MM.1S (cell line): ENCODE measurements around the gene PDE6B.

Experiments
- DNase-seq: peaks from one replicate; pipeline ENCODE4 v3.0.0-alpha.2; 2015
- H2AFZ ChIP-seq: fragments of 300-600 bp; sonication (generic); 2 replicates; pipeline ENCODE4 v1.6.0; 2016; ENCODE audit warnings: antibody characterized with exemption, low read length
- H3F3A ChIP-seq: fragments of 300-600 bp; sonication (generic); 2 replicates; pipeline ENCODE4 v1.6.1; 2016; ENCODE audit warnings: mild to moderate bottlenecking, antibody characterized with exemption, low read length, moderate library complexity, mixed read lengths; ENCODE audit not compliant: insufficient read depth
- H3K27ac ChIP-seq: fragments of 300-600 bp; sonication (generic); 2 replicates; pipeline ENCODE4 v1.5.1; 2016; ENCODE audit warnings: mild to moderate bottlenecking, low read length
- H3K27me3 ChIP-seq: fragments of 300-600 bp; sonication (generic); replicated peaks from 2 replicates; pipeline ENCODE4 v1.6.0; 2016; ENCODE audit warnings: low read length; ENCODE audit not compliant: insufficient read depth
- H3K36me3 ChIP-seq: fragments of 300-600 bp; sonication (generic); replicated peaks from 2 replicates; pipeline ENCODE4 v1.6.1; 2016; ENCODE audit warnings: mild to moderate bottlenecking, low read length, mixed read lengths; ENCODE audit not compliant: insufficient read depth
- H3K4me1 ChIP-seq: fragments of 300-600 bp; sonication (generic); 2 replicates; pipeline ENCODE4 v1.6.1; 2016; ENCODE audit warnings: low read length, mixed read lengths
- H3K4me2 ChIP-seq: fragments of 300-600 bp; sonication (generic); 2 replicates; pipeline ENCODE4 v1.6.0; 2016; ENCODE audit warnings: low read depth, low read length
- H3K4me3 ChIP-seq: fragments of 300-600 bp; sonication (generic); 2 replicates; pipeline ENCODE4 v1.5.1; 2016; ENCODE audit warnings: low read length, mixed read lengths
- H3K79me2 ChIP-seq: fragments of 300-600 bp; sonication (generic); 2 replicates; pipeline ENCODE4 v1.6.1; 2016; ENCODE audit warnings: mixed run types, low read length, mixed read lengths
- H3K9ac ChIP-seq: fragments of 300-600 bp; sonication (generic); 2 replicates; pipeline ENCODE4 v1.6.1; 2016; ENCODE audit warnings: low read length, mixed read lengths
- H3K9me2 ChIP-seq: fragments of 300-600 bp; sonication (generic); replicated peaks from 2 replicates; pipeline ENCODE4 v1.6.1; 2016; ENCODE audit warnings: mild to moderate bottlenecking, low read length, mixed read lengths; ENCODE audit not compliant: insufficient read depth
- H3K9me3 ChIP-seq: fragments of 300-600 bp; sonication (generic); replicated peaks from 2 replicates; pipeline ENCODE4 v1.6.1; 2016; ENCODE audit warnings: mild to moderate bottlenecking, low read length, mixed read lengths; ENCODE audit not compliant: insufficient read depth
- H4K20me1 ChIP-seq: fragments of 300-600 bp; sonication (generic); 2 replicates; pipeline ENCODE4 v1.6.1; 2016; ENCODE audit warnings: mild to moderate bottlenecking, low read length, moderate library complexity, mixed read lengths; ENCODE audit not compliant: insufficient read depth
- EZH2 ChIP-seq: fragments of 300-600 bp; sonication (generic); optimal IDR thresholded peaks from 2 replicates; pipeline ENCODE3; 2017; ENCODE audit warnings: low read depth, mild to moderate bottlenecking, antibody characterized with exemption, low read length, mixed read lengths
- EZH2phosphoT487 ChIP-seq: fragments of 300-600 bp; sonication (generic); IDR thresholded peaks from 2 replicates; pipeline ENCODE4 v1.6.1; 2018; ENCODE audit warnings: antibody characterized with exemption, low read length
- TF ChIP-seq, protein P1 (sequence below): fragments of 300-600 bp; sonication (generic); IDR thresholded peaks from 2 replicates; pipeline ENCODE4 v1.5.1; 2016; ENCODE audit warnings: antibody characterized with exemption, low read length, mixed read lengths

Gene PDE6B

DNA sequence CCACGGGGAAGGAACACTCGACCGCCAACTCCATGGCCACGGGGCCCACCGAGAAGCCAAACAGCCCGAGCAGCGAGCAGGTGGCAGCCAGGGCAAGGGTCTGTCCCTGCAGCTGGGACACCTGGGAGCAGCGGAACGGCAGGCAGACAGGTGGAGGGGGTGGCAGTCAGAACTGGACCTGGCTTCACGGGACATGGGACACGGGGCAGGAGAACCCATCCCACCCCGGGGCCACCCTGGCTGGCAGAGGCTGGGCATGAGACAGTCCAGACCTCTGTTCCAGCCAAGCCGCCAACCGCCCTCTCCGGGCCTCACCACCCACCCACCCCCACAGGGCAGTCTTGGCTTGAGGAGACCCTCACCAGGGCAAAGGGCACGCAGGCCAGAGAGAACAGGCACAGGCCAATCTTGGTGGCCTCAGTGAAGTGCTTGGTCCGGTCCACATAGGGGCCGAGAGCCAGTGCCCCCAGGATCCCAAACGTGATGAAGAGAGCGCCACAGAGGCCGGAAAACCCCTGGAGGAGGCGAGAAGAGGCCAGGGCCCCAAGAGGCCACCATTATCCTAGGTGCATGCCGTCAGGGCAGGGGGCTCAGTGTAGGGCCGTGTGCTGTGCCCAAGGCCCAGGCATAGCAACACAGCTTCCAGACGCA, 58.0 kb downstream of the PDE6B start:
- H3K9me2 ChIP-seq = no peaks in the 10 kb centered on the region
- H3K4me1 ChIP-seq = no peaks in the 10 kb centered on the region
- TF ChIP-seq EZH2phosphoT487 (no peak), EZH2 (no peak)
- TF ChIP-seq, protein P1, sequence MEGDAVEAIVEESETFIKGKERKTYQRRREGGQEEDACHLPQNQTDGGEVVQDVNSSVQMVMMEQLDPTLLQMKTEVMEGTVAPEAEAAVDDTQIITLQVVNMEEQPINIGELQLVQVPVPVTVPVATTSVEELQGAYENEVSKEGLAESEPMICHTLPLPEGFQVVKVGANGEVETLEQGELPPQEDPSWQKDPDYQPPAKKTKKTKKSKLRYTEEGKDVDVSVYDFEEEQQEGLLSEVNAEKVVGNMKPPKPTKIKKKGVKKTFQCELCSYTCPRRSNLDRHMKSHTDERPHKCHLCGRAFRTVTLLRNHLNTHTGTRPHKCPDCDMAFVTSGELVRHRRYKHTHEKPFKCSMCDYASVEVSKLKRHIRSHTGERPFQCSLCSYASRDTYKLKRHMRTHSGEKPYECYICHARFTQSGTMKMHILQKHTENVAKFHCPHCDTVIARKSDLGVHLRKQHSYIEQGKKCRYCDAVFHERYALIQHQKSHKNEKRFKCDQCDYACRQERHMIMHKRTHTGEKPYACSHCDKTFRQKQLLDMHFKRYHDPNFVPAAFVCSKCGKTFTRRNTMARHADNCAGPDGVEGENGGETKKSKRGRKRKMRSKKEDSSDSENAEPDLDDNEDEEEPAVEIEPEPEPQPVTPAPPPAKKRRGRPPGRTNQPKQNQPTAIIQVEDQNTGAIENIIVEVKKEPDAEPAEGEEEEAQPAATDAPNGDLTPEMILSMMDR = no peak
- H2AFZ ChIP-seq = no peak overlapping the region
- no peak for DNase-seq
- H3K9me3 ChIP-seq = no peaks in the 10 kb centered on the region
- H3K4me2 ChIP-seq = no peak overlapping the region
- no peaks in the 10 kb centered on the region for H3F3A ChIP-seq
- no peaks in the 10 kb centered on the region for H3K36me3 ChIP-seq
- H3K27ac ChIP-seq = no peak overlapping the region
- no peaks in the 10 kb centered on the region for H3K27me3 ChIP-seq
- no peaks in the 10 kb centered on the region for H4K20me1 ChIP-seq
- no peak overlapping the region for H3K9ac ChIP-seq
- no peaks in the 10 kb centered on the region for H3K79me2 ChIP-seq
- H3K4me3 ChIP-seq = no peak overlapping the region

DNA sequence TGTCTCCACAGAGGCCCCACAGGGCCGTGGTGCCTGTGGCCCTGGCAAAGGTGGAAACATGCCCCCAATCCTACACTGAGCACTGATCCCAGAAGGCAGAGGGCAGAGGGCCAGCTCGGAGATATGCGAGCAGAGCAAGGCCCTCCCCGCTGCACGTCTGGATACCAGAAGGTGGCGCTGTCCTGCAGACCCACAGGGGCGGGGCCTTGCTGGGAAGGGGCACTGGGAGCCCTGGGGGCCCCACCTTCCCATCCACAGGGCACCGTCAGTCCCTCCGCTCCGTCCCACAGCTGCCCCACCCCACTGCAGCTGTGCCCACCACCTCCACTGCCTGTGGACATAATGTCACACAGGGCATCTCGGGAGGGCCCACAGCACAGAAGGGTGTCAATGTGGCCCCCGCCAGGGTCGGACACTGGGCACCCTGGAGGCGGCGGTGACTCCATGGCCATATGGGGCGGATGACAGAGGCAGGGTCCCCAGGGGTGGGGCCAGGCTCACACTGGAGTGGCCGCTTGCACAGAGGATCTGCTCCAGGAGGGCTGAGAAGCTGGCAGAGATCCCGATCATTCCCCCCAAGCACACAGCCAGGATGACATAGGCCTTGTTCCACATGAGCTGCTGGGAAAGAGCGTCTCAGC, 58.7 kb downstream of the PDE6B start:
- no peaks in the 10 kb centered on the region for H3K27me3 ChIP-seq
- H2AFZ ChIP-seq = no peak overlapping the region
- H4K20me1 ChIP-seq = no peaks in the 10 kb centered on the region
- no peaks in the 10 kb centered on the region for H3K9me3 ChIP-seq
- no peaks in the 10 kb centered on the region for H3K79me2 ChIP-seq
- no peak for DNase-seq
- no peaks in the 10 kb centered on the region for H3K36me3 ChIP-seq
- no peak overlapping the region for H3K27ac ChIP-seq
- no peak overlapping the region for H3K9ac ChIP-seq
- H3F3A ChIP-seq = no peaks in the 10 kb centered on the region
- no peaks in the 10 kb centered on the region for H3K4me1 ChIP-seq
- TF ChIP-seq EZH2 (no peak), EZH2phosphoT487 (no peak)
- TF ChIP-seq, protein P1 = no peak
- H3K4me3 ChIP-seq = no peak overlapping the region
- H3K4me2 ChIP-seq = no peak overlapping the region
- H3K9me2 ChIP-seq = no peaks in the 10 kb centered on the region

DNA sequence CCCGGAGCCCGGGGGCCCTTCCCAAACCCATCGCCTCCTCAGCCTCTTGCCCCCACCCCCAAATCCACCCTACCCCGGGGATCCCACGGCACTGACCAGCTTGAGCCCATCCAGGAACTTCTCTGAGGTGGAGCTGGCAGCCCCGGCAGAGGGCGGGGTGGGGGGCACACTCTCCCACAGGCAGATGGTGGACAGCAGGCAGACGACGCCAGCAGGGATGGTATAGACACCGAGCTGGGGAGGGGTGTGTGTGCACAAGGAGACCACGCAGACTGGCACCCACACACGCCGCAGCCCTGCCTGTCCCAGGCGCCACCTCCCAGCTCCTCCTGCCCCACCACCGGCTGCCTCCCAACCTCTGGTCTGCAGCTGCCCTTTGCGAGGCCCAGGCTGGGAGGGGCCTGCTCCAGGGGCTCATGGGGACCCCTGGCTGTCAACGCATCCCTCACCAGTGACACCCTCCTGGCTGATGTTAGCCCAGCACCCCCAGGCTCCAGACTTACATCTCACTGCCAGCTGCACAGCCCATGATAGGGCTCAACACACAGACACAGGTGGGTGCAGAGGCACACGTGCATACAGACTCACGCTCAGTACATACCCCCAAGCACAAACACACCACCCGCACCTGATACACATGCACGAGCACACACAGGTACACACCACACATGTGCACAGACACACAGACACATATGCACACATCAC, 59.4 kb downstream of the PDE6B start:
- Histone ChIP-seq H3K4me2 (no peak overlapping the region), H4K20me1 (no peaks in the 10 kb centered on the region), H3K27me3 (no peaks in the 10 kb centered on the region), H3K36me3 (no peaks in the 10 kb centered on the region), H3K9ac (no peak overlapping the region), H3K27ac (no peak overlapping the region), H3K79me2 (no peaks in the 10 kb centered on the region), H3F3A (no peaks in the 10 kb centered on the region), H2AFZ (no peak overlapping the region), H3K4me3 (no peak overlapping the region), H3K4me1 (no peaks in the 10 kb centered on the region), H3K9me3 (no peaks in the 10 kb centered on the region), H3K9me2 (no peaks in the 10 kb centered on the region)
- TF ChIP-seq EZH2phosphoT487 = no peak
- TF ChIP-seq EZH2 = no peak
- TF ChIP-seq, protein P1 = no peak
- no peak for DNase-seq
